ENCODE results near the gene EIF2B2.

EIF2B2 gene

GRCh38 chr14:75002392-75003249 is at the start of gene EIF2B2:
EIF2B2 (plus strand) TSS chr14:75002921; CDS start chr14:75002991, 70 bp downstream.
- TF ChIP-seq TOX (CRISPR knock-in tag; IDR thresholded peaks at IDR 0.05; ENCODE audit: borderline replicate concordance) = no peak
- TF ChIP-seq ARNTL (CRISPR knock-in tag; IDR thresholded peaks at IDR 0.05; ENCODE audit: borderline replicate concordance, low read depth) = no peak
- peak; percentile 99 for ATAC-seq

GRCh38 chr14:74953686-74954085 is 49.0 kb upstream of the EIF2B2 start:
- no peak for TF ChIP-seq CSRNP3 (CRISPR knock-in tag; IDR thresholded peaks at IDR 0.05)
- no peak for TF ChIP-seq CSDC2 (CRISPR knock-in tag; IDR thresholded peaks at IDR 0.05)
- TF ChIP-seq ZNF565 (CRISPR knock-in tag; conservative IDR thresholded peaks at IDR 0.05; ENCODE audit: low read depth) = no peak
- no peak for TF ChIP-seq ZNF70 (CRISPR knock-in tag; IDR thresholded peaks at IDR 0.05)
- TF ChIP-seq ZFP30 (CRISPR knock-in tag; IDR thresholded peaks at IDR 0.05) = no peak
- TF ChIP-seq POU6F1 (CRISPR knock-in tag; IDR thresholded peaks at IDR 0.05; ENCODE audit: borderline replicate concordance, low read depth) = no peak
- no peak for TF ChIP-seq SNAI2 (CRISPR knock-in tag; IDR thresholded peaks at IDR 0.05)
- TF ChIP-seq BACH2 (CRISPR knock-in tag; IDR thresholded peaks at IDR 0.05; ENCODE audit: borderline replicate concordance) = no peak
- no peak for TF ChIP-seq ARNTL (CRISPR knock-in tag; IDR thresholded peaks at IDR 0.05; ENCODE audit: borderline replicate concordance, low read depth)
- no peak for TF ChIP-seq ZFP3 (CRISPR knock-in tag; IDR thresholded peaks at IDR 0.05)
- no peak for TF ChIP-seq ESRRG (CRISPR knock-in tag; IDR thresholded peaks at IDR 0.05)
- TF ChIP-seq CREB5 (CRISPR knock-in tag; IDR thresholded peaks at IDR 0.05; ENCODE audit: low read depth) = no peak
- TF ChIP-seq PPARA (CRISPR knock-in tag; IDR thresholded peaks at IDR 0.05; ENCODE audit: borderline replicate concordance) = no peak
- TF ChIP-seq TSHZ2 (CRISPR knock-in tag; IDR thresholded peaks at IDR 0.05) = no peak
- TF ChIP-seq GLIS3 (CRISPR knock-in tag; IDR thresholded peaks at IDR 0.05) = no peak
- no peak for TF ChIP-seq RARB (CRISPR knock-in tag; IDR thresholded peaks at IDR 0.05)
- no peak for TF ChIP-seq ISL1 (CRISPR knock-in tag; IDR thresholded peaks at IDR 0.05)
- no peak for ATAC-seq

- ATAC-seq = peak; percentile 38
- TF ChIP-seq ISL1 (CRISPR knock-in tag; IDR thresholded peaks at IDR 0.05) (no peak), ESRRG (CRISPR knock-in tag; IDR thresholded peaks at IDR 0.05) (no peak), TCF4 (CRISPR knock-in tag; IDR thresholded peaks at IDR 0.05; ENCODE audit: borderline replicate concordance) (no peak), ZC3H10 (CRISPR knock-in tag; IDR thresholded peaks at IDR 0.05) (no peak), CSRNP3 (CRISPR knock-in tag; IDR thresholded peaks at IDR 0.05) (no peak), CREB5 (CRISPR knock-in tag; IDR thresholded peaks at IDR 0.05; ENCODE audit: low read depth) (no peak), ARNTL (CRISPR knock-in tag; IDR thresholded peaks at IDR 0.05; ENCODE audit: borderline replicate concordance, low read depth) (no peak), SNAI2 (CRISPR knock-in tag; IDR thresholded peaks at IDR 0.05) (no peak), TOX (CRISPR knock-in tag; IDR thresholded peaks at IDR 0.05; ENCODE audit: borderline replicate concordance) (no peak), ZNF565 (CRISPR knock-in tag; conservative IDR thresholded peaks at IDR 0.05; ENCODE audit: low read depth) (no peak), TSHZ2 (CRISPR knock-in tag; IDR thresholded peaks at IDR 0.05) (no peak), ZNF8 (CRISPR knock-in tag; IDR thresholded peaks at IDR 0.05) (no peak)
Measured at GRCh38 chr14:74954232-74954946, 48.3 kb upstream of the EIF2B2 start.

Measured in SK-N-SH treated with all-trans-retinoic acid at 6 μM for 48 hours (cell line).